GM04504 (cell line): ENCODE results near the gene UGT1A3.
"Not testable (repeated sequence)": the region's sequence is repeated elsewhere in the genome, so short reads cannot be mapped to it uniquely, and the experiment has no call there.

ENCODE experiments used
- DNase-seq: peaks from one replicate; pipeline ENCODE4 v3.0.0-alpha.2; 2012; ENCODE audit warnings: low read depth

Gene UGT1A3

DNA sequence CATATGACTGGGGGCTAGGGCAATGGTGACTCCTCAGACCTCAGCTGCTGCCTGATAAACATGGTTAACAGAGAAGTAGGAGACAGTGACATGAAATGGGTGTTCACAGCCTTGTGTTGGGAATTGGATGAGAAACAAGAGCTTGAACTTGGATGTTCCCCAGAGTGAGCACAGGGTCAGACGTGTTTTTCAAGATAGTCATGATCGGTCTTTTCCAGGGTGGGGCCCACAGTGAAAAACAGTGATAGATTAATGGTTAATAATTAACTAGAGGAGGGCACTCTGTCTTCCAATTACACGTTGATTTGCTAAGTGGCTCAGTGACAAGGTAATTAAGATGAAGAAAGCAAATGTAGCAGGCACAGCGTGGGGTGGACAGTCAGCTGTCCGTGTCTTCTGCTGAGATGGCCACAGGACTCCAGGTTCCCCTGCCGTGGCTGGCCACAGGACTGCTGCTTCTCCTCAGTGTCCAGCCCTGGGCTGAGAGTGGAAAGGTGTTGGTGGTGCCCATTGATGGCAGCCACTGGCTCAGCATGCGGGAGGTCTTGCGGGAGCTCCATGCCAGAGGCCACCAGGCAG is at the start of gene UGT1A3:
UGT1A3 (plus strand) TSS at position 320 of the 579 bp plus-strand sequence; CDS start at position 405, 85 bp downstream.
- no peak for DNase-seq

- DNase-seq, result no peak
Observed at GRCh38 chr2:233679196-233679595, 49.6 kb upstream of the UGT1A3 start.

- no peak for DNase-seq
Observed at GRCh38 chr2:233680361-233681045, 48.3 kb upstream of the UGT1A3 start.

DNA sequence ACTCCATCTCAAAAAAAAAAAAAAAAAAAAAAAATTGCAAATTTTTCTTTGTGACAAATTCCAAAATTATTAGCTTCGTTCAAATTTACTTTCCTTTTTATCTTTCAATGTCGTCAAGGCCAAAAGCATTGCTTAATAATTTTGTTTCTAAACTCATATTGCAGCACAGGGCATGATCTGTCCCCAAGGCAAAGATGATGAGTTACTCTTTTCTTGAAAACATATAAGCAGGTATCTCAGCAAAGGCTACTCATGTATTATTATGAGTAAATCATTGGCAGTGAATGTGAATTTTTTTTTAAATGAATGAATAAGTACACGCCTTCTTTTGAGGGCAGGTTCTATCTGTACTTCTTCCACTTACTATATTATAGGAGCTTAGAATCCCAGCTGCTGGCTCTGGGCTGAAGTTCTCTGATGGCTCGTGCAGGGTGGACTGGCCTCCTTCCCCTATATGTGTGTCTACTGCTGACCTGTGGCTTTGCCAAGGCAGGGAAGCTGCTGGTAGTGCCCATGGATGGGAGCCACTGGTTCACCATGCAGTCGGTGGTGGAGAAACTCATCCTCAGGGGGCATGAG is 47.2 kb upstream of the UGT1A3 start, which contains the start of gene UGT1A7:
UGT1A7 (plus strand) TSS at position 381 of the 579 bp plus-strand sequence; CDS start at position 418, 37 bp downstream.
- DNase-seq, result no peak

- no peak for DNase-seq
Observed at GRCh38 chr2:233684640-233685039, 44.2 kb upstream of the UGT1A3 start.

GRCh38 chr2:233686928-233687327 is 41.9 kb upstream of the UGT1A3 start:
- DNase-seq, result no peak

GRCh38 chr2:233688341-233688740 is 40.5 kb upstream of the UGT1A3 start:
- no peak for DNase-seq

DNA sequence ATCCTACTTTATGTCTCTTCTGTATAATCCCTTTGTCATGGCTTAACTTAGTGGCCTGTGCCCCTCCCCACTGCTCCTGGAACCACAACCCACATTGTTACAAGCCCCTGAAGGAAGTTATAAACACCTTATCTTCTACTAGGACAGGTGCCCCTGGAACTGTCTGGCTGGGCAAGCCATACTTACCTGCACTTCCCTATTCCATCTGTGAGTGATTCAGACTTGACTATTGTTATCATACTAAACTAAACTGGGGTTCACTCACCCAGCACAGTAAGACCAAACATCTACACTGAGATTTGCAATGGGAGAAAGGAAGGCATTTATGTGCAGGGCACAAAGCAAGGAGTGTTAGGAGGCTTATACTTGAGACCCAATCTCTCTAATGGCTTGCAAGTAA is 39.8 kb upstream of the UGT1A3 start:
- DNase-seq, result no peak

DNA sequence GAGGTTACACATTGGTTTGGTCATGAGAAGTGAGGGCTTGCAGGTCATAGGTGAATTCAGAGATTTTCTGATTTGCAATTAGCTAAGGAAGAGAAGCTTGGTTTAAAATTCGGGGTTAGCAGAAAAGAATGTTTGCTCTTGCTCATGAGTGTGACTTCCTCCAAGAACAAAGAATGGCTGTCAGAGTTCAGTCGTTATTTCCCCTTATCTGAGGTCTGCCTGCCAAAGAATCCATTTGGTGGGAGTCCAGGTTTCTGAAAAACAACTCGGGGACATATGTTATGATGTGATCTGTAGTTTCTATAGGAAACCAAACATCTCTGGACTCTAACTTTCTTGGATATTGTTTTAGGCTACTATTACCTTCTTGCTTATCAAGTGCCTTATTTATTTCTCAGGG is 39.3 kb upstream of the UGT1A3 start:
- no peak for DNase-seq

DNA sequence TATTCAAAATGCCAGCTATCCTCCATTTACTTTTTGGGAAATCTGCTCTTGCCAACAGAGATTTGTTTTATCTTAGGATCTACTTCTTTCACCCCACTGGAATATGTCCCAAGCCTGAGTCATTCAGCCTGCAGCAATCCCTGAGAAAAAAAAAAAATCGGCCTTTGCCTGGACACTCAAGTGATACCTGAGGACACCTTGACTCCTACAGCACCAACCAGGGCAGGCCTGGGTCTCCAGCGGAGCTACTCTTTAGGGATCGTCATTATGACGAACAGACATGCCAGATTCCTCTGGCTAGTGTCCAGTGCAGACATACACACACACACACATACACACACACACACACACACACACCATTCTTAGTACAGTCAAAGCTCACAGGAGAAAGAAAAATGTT is 38.4 kb upstream of the UGT1A3 start:
- DNase-seq, result no peak

GRCh38 chr2:233691443-233692433 is 37.1 kb upstream of the UGT1A3 start:
- no peak for DNase-seq

GRCh38 chr2:233692648-233693047 is 36.2 kb upstream of the UGT1A3 start, which contains the start of gene UGT1A6:
Gene UGT1A6, plus strand, starts transcription at chr2:233692890. Its CDS starts 115 bp downstream, at chr2:233693005.
- DNase-seq, result no peak

DNA sequence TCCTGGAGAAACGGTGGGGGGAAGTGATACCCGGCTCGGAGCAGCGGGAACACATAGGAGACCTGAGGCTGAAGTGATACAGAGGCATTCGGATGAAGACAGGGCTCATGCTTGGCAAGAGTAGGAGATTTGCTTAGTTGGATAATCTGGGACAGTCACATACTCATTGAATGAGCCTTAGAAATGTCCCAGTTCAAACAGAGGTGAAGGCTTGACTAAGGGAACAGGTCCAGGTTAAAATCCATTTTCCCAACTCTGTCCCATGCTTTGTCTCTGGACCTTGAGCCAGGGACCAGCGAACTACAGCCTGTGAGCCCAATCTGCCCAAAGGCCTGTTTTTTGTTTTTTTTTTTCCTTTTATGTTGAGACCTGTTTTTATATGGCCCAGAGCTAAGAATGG is 34.9 kb upstream of the UGT1A3 start:
- DNase-seq, result no peak

GRCh38 chr2:233698740-233699139 is 30.1 kb upstream of the UGT1A3 start:
- DNase-seq, result no peak

GRCh38 chr2:233699424-233700027 is 29.3 kb upstream of the UGT1A3 start:
- DNase-seq, result no peak

DNA sequence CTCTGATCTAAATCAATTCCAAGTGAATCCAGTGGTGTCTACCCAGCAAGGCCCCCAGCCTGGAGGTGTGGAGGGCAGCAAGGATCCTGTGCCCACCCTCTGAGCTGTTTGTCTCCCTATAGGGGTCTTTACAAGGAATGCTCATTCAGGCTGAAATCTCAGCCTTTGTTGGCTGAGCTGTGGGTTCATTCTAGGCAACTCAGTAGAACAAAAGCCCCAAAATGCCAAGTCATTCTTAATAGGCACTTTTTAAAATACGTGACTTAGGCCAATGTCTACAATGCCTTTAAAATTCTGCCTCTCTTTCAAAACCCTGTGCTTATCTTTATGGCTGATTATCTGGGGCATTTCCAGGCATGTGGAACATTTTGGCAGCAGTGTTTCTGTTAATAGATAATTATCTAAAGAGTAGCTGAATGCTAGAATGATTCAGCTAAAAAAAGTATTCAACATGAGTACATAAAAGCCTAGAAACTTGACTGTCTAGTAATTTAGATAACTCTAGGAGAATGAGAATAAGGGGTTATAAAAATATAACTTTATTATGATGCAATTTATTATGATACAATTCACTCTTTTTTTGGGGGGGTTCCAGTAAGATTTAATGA is 28.7 kb upstream of the UGT1A3 start:
- DNase-seq, result no peak

DNA sequence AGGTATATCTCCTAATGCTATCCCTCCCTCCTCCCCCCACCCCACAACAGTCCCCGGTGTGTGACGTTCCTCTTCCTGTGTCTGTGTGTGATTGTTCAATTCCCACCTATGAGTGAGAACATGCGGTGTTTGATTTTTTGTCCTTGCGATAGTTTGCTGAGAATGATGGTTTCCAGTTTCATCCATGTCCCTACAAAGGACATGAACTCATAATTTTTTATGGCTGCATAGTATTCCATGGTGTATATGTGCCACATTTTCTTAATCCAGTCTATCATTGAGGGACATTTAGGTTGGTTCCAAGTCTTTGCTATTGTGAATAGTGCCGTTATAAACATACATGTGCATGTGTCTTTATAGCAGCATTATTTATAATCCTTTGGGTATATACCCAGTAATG is 28.0 kb upstream of the UGT1A3 start:
- DNase-seq, result not testable (repeated sequence)

DNA sequence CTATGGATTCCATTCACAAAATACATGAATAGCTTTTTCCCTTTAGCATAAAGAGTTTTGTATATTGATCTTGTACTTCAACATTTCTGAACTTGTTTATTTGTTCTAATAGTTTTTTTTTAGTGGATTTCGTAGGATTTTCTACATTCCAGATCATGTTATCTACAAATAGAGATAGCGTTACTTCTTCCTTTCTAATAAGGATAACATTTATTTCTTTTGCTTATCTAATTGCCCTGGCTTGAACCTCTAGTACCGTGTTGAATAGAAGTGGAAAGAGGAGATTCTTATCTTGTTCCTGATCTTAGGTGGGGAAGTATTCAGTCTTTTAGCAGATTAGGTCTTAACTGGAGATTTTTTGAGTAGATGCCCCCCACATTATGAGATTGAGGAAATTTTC is 26.6 kb upstream of the UGT1A3 start:
- DNase-seq, result no peak

- no peak for DNase-seq
Observed at GRCh38 chr2:233705911-233706506, 22.8 kb upstream of the UGT1A3 start.

DNA sequence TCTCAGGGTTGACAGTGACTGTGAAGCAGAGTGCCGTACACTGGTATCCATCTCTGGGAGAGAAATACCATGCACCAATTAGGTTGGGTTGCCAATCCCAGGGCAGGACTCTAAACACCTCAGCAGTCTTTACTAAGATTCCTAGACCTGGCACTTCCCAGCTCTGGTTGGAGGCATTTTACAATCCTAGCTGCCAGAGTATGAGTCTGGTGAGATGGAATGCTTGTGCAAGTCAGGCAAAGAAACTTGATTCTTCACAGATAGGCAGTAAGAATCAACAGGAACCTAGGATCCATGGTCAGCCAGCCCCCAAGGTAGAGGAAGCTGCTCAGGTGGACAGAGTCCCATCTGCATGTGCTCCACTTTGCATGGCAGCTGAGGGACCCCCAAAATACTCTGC is 22.1 kb upstream of the UGT1A3 start:
- no peak for DNase-seq
